HepG2 (cell line): Measurements from ENCODE around the gene RETREG2. TPM values are rescaled to one million over a fixed set of nuclear protein-coding genes. Genes with fewer than 3 reads are reported as not detected.

Experiments used
- DZIP1 ChIP-seq: sonication (generic); formaldehyde crosslinking; IDR thresholded peaks from 2 replicates; pipeline ENCODE4 v1.5.0; 2020; ENCODE audit warnings: mild to moderate bottlenecking, missing genetic modification reagents
- EHMT2 ChIP-seq: fragments of 200-600 bp; sonication (generic); IDR thresholded peaks from 2 replicates; pipeline ENCODE4 v1.7.0; 2017; ENCODE audit warnings: antibody characterized with exemption, low read depth, low read length, borderline replicate concordance
- ISX ChIP-seq: sonication (generic); formaldehyde crosslinking; conservative IDR thresholded peaks from 2 replicates; pipeline ENCODE4 v1.5.0; 2020; ENCODE audit warnings: missing genetic modification reagents
- KDM1A ChIP-seq: IDR thresholded peaks from 2 replicates; pipeline ENCODE4 v1.6.1; 2016; ENCODE audit warnings: missing compliant biosample characterization
- KDM5A ChIP-seq: fragments of 200-600 bp; sonication (generic); IDR thresholded peaks from 2 replicates; pipeline ENCODE4 v1.7.0; 2018; ENCODE audit warnings: antibody characterized with exemption, mild to moderate bottlenecking, low read length, borderline replicate concordance
- MEF2D ChIP-seq: sonication (generic); formaldehyde crosslinking; IDR thresholded peaks from 2 replicates; pipeline ENCODE4 v1.5.1; 2020; ENCODE audit warnings: mild to moderate bottlenecking, missing genetic modification reagents
- PRDM10 ChIP-seq: sonication (generic); formaldehyde crosslinking; IDR thresholded peaks from 2 replicates; pipeline ENCODE4 v1.4.0; 2020; ENCODE audit warnings: low read depth, missing genetic modification reagents
- SAFB2 ChIP-seq: sonication (generic); formaldehyde crosslinking; IDR thresholded peaks from 2 replicates; pipeline ENCODE4 v1.5.1; 2020; ENCODE audit warnings: missing genetic modification reagents, low read depth, mild to moderate bottlenecking, borderline replicate concordance
- THAP8 ChIP-seq: sonication (generic); formaldehyde crosslinking; IDR thresholded peaks from 2 replicates; pipeline ENCODE4 v1.5.1; 2020; ENCODE audit warnings: missing genetic modification reagents, mild to moderate bottlenecking, borderline replicate concordance
- ZNF235 ChIP-seq: sonication (generic); formaldehyde crosslinking; IDR thresholded peaks from 2 replicates; pipeline ENCODE4 v1.8.1; 2023; ENCODE audit warnings: mild to moderate bottlenecking, missing genetic modification reagents, borderline replicate concordance
- ZNF670 ChIP-seq: sonication (generic); formaldehyde crosslinking; IDR thresholded peaks from 2 replicates; pipeline ENCODE4 v1.8.0; 2022; ENCODE audit warnings: mild to moderate bottlenecking, missing genetic modification reagents, borderline replicate concordance
- ZXDC ChIP-seq: sonication (generic); formaldehyde crosslinking; IDR thresholded peaks from 2 replicates; pipeline ENCODE4 v1.5.0; 2020; ENCODE audit warnings: mild to moderate bottlenecking, missing genetic modification reagents
- polyA plus RNA-seq, 8 experiments: library from polyadenylated mRNA; depleted of rRNA in 3 of 8; stranded (reverse) in 7 of 8; unstranded in 1 of 8; fragments of >200 nt; fragmentation: Illumina TruSeq in 4 of 8; extraction: Trizol in 4 of 8; gene quantifications; 2 replicates each; pipeline versions ENCODE4 v1.2.1 to v1.2.3, GENCODE V29; 2011 to 2016; ENCODE audit warnings: low read depth in 4 of 8, missing spikeins in 1 of 8, mixed read lengths in 1 of 8; ENCODE audit not compliant: insufficient read depth in 1 of 8
- total RNA-seq, 5 experiments: library from RNA; depleted of rRNA; stranded (reverse); fragments of >200 nt; fragmentation: Illumina TruSeq; extraction: Trizol; gene quantifications; 2 replicates each; pipeline ENCODE4 v1.2.3, GENCODE V29; 2016; ENCODE audit warnings: low read depth in 1 of 5

Gene RETREG2
- total and polyA plus RNA-seq, 2 of the 13 experiments (the other 11 are each of a cell fraction or from before 2014, with no cell fraction given) = 86.0 to 134 TPM

- TF ChIP-seq THAP8 (no peak), KDM5A (no peak), ZXDC (CRISPR knock-in tag) (peak; percentile 94), KDM1A (CRISPR knock-in tag) (no peak; the same call in 1 of the 2 replicates), PRDM10 (CRISPR knock-in tag) (no peak; the same call in none of the 2 replicates), ZNF235 (CRISPR knock-in tag) (peak; percentile 99), MEF2D (peak; percentile 50; the same call in 1 of the 2 replicates), EHMT2 (no peak), SAFB2 (CRISPR knock-in tag) (peak; percentile 100), ZNF670 (CRISPR knock-in tag) (no peak), DZIP1 (CRISPR knock-in tag) (no peak; the same call in 1 of the 2 replicates), ISX (CRISPR knock-in tag) (peak; percentile 84; the same call in 1 of the 2 replicates)
Measured at GRCh38 chr2:219218732-219219701, 40.9 kb downstream of the RETREG2 start, which contains the start of gene ABCB6 (continued).
